GM23338 (cell line): Measurements from ENCODE around the gene BCO1. TPM values are rescaled to one million over a fixed set of nuclear protein-coding genes. Genes with fewer than 3 reads are reported as not detected.

Experiments
- ATAC-seq: fragments of 200-7000 bp; cut with Tn5 transposase; 3 replicates; pipeline ENCODE4 v1.9.1; 2020
- DNase-seq: peaks from one replicate; pipeline ENCODE4 v3.0.0-alpha.2; 2015; ENCODE audit warnings: low spot score
- H2AFZ ChIP-seq: fragments of 200-600 bp; sonication (generic); 2 replicates; pipeline ENCODE4 v1.8.0; 2016; ENCODE audit warnings: antibody characterized with exemption, mild to moderate bottlenecking, moderate library complexity
- H3F3A ChIP-seq: fragments of 200-600 bp; sonication (generic); replicated peaks from 2 replicates; pipeline ENCODE4 v1.8.0; 2017; ENCODE audit warnings: antibody characterized with exemption, mixed run types, low read depth
- H3K27ac ChIP-seq: fragments of 200-600 bp; sonication (generic); 2 replicates; pipeline ENCODE4 v1.6.1; 2016; ENCODE audit warnings: low read depth
- H3K27me3 ChIP-seq: fragments of 200-600 bp; sonication (generic); 2 replicates; pipeline ENCODE4 v1.8.0; 2016; ENCODE audit warnings: mild to moderate bottlenecking, mixed run types, moderate library complexity; ENCODE audit not compliant: insufficient read depth
- H3K36me3 ChIP-seq: fragments of 200-600 bp; sonication (generic); 2 replicates; pipeline ENCODE4 v1.8.0; 2016; ENCODE audit warnings: mild to moderate bottlenecking; ENCODE audit not compliant: insufficient read depth
- H3K4me1 ChIP-seq: fragments of 200-600 bp; sonication (generic); 2 replicates; pipeline ENCODE4 v1.8.0; 2016; ENCODE audit warnings: mild to moderate bottlenecking, moderate library complexity; ENCODE audit not compliant: insufficient read depth
- H3K4me2 ChIP-seq: fragments of 200-600 bp; sonication (generic); 2 replicates; pipeline ENCODE4 v1.7.1; 2017; ENCODE audit warnings: mixed run types
- H3K4me3 ChIP-seq: fragments of 200-600 bp; sonication (generic); 2 replicates; pipeline ENCODE4 v1.6.1; 2016; ENCODE audit warnings: mixed run types
- H3K79me2 ChIP-seq: fragments of 200-600 bp; sonication (generic); replicated peaks from 2 replicates; pipeline ENCODE4 v1.8.0; 2017; ENCODE audit warnings: mild to moderate bottlenecking; ENCODE audit not compliant: insufficient read depth
- H3K9me2 ChIP-seq: fragments of 200-600 bp; sonication (generic); 2 replicates; pipeline ENCODE4 v1.8.0; 2017; ENCODE audit not compliant: insufficient read depth
- H4K20me1 ChIP-seq: fragments of 200-600 bp; sonication (generic); replicated peaks from 2 replicates; pipeline ENCODE4 v1.8.0; 2017; ENCODE audit warnings: mild to moderate bottlenecking; ENCODE audit not compliant: insufficient read depth
- H3K27ac Mint-ChIP-seq: 2 replicates; pipeline ENCODE4 v1.8.0; 2020; ENCODE audit warnings: inconsistent platforms, mild to moderate bottlenecking, moderate library complexity, mixed read lengths
- H3K27me3 Mint-ChIP-seq: 3 replicates; pipeline ENCODE4 v1.8.0; 2022; ENCODE audit warnings: low read depth, mild to moderate bottlenecking, moderate library complexity, mixed read lengths, inconsistent platforms; ENCODE audit not compliant: insufficient read depth, poor library complexity
- H3K36me3 Mint-ChIP-seq: 3 replicates; pipeline ENCODE4 v1.8.0; 2021; ENCODE audit warnings: low read depth, mild to moderate bottlenecking, inconsistent platforms, moderate library complexity, mixed read lengths
- H3K4me1 Mint-ChIP-seq: 3 replicates; pipeline ENCODE4 v1.8.0; 2020; ENCODE audit warnings: mild to moderate bottlenecking, inconsistent platforms, mixed read lengths
- H3K4me3 Mint-ChIP-seq: 3 replicates; pipeline ENCODE4 v1.8.0; 2021; ENCODE audit warnings: moderate library complexity, mild to moderate bottlenecking, inconsistent platforms, mixed read lengths
- H3K9me3 Mint-ChIP-seq: 3 replicates; pipeline ENCODE4 v1.8.0; 2020; ENCODE audit warnings: moderate library complexity, mild to moderate bottlenecking, inconsistent platforms, mixed read lengths
- CREB1 ChIP-seq: fragments of 250-450 bp; sonication (Bioruptor Pico); IDR thresholded peaks from 2 replicates; pipeline ENCODE4 v1.5.0; 2020; ENCODE audit warnings: low read depth, mild to moderate bottlenecking, moderate library complexity
- CTCF ChIP-seq, 2 experiments: fragments of 200-600 bp in 1 of 2; sonication (generic) in 1 of 2; conservative IDR thresholded peaks; 2 replicates each; pipeline versions ENCODE4 v1.5.1 to v1.6.1; 2016 to 2017; ENCODE audit warnings: antibody characterized with exemption in 2 of 2, low read depth in 2 of 2, mild to moderate bottlenecking in 2 of 2, moderate library complexity in 1 of 2
- ETS1 ChIP-seq: IDR thresholded peaks from 2 replicates; pipeline ENCODE4 v1.6.1; 2016; ENCODE audit warnings: antibody characterized with exemption
- EZH2 ChIP-seq: fragments of 200-600 bp; sonication (generic); IDR thresholded peaks from one replicate; pipeline ENCODE4 v1.8.0; 2017; ENCODE audit warnings: antibody characterized with exemption, mild to moderate bottlenecking, low read depth; ENCODE audit not compliant: unreplicated experiment
- EZH2phosphoT487 ChIP-seq: fragments of 200-600 bp; sonication (generic); IDR thresholded peaks from one replicate; pipeline ENCODE4 v1.8.1; 2018; ENCODE audit warnings: antibody characterized with exemption; ENCODE audit not compliant: unreplicated experiment
- JUNB ChIP-seq: IDR thresholded peaks from one replicate; pipeline ENCODE4 v1.6.1; 2016; ENCODE audit warnings: antibody characterized with exemption; ENCODE audit not compliant: unreplicated experiment
- NANOG ChIP-seq: IDR thresholded peaks from 2 replicates; pipeline ENCODE4 v1.6.1; 2016; ENCODE audit warnings: antibody characterized with exemption, borderline replicate concordance
- POLR2AphosphoS5 ChIP-seq: IDR thresholded peaks from 2 replicates; pipeline ENCODE4 v1.6.1; 2016; ENCODE audit warnings: antibody characterized with exemption, low read depth
- REST ChIP-seq: IDR thresholded peaks from one replicate; pipeline ENCODE4 v1.6.1; 2018; ENCODE audit warnings: antibody characterized with exemption; ENCODE audit not compliant: unreplicated experiment
- STAT1 ChIP-seq: IDR thresholded peaks from one replicate; pipeline ENCODE4 v1.6.1; 2016; ENCODE audit warnings: antibody characterized with exemption; ENCODE audit not compliant: unreplicated experiment
- ZNF114 ChIP-seq: fragments of 250-450 bp; sonication (Bioruptor Pico); IDR thresholded peaks from 2 replicates; pipeline ENCODE4 v1.5.0; 2020; ENCODE audit warnings: mild to moderate bottlenecking, moderate library complexity
- ZNF331 ChIP-seq: fragments of 250-450 bp; sonication (Bioruptor Pico); IDR thresholded peaks from 2 replicates; pipeline ENCODE4 v1.5.0; 2020; ENCODE audit warnings: low read depth, mild to moderate bottlenecking, moderate library complexity
- ZNF462 ChIP-seq: fragments of 250-450 bp; sonication (Bioruptor Pico); IDR thresholded peaks from 2 replicates; pipeline ENCODE4 v1.5.0; 2020; ENCODE audit warnings: mild to moderate bottlenecking, moderate library complexity
- polyA plus RNA-seq: library from polyadenylated mRNA; unstranded; fragments of >200 nt; fragmentation: Nextera tagmentation; extraction: Ambion mirVana; gene quantifications from 2 replicates; pipeline ENCODE4 v1.2.1, GENCODE V29; 2016
- total RNA-seq: library from RNA; depleted of rRNA; stranded (reverse); fragments of >200 nt; shearing (Covaris generic); gene quantifications from 2 replicates; pipeline ENCODE4 v1.2.3, GENCODE V29; 2014

BCO1 gene
- total and polyA plus RNA-seq, 2 experiments from 2014 or later: 0.28 TPM; not detected in 1

GRCh38 chr16:81313701-81314602 is 75.5 kb downstream of the BCO1 start:
- peak overlapping the region; percentile 91 for H3K4me3 Mint-ChIP-seq
- no peaks in the 10 kb centered on the region for H3F3A ChIP-seq
- peak overlapping the region; percentile 98 for H3K27ac ChIP-seq
- TF ChIP-seq EZH2 (no peak), POLR2AphosphoS5 (no peak), EZH2phosphoT487 (no peak), CREB1 (CRISPR knock-in tag) (no peak), ETS1 (no peak), STAT1 (no peak), CTCF (conservative IDR thresholded peaks at IDR 0.05; ENCODE audit: low read depth in 2 of 2) (no peak), REST (no peak), JUNB (no peak), ZNF331 (no peak), ZNF462 (CRISPR knock-in tag) (no peak), NANOG (no peak), ZNF114 (CRISPR knock-in tag) (no peak)
- H3K9me3 Mint-ChIP-seq: no peaks in the 10 kb centered on the region; the same call in 2 of the 3 replicates
- ATAC-seq (peak; percentile 65), DNase-seq (peak; percentile 94)
- H3K4me1 ChIP-seq: peaks cover 25% of the 10 kb centered on the region
- H3K4me3 ChIP-seq: peak overlapping the region; percentile 80
- H3K36me3 ChIP-seq: no peaks in the 10 kb centered on the region
- peaks cover 15% of the 10 kb centered on the region for H3K27me3 Mint-ChIP-seq
- peak overlapping the region; percentile 98 for H3K4me2 ChIP-seq
- peaks cover 14% of the 10 kb centered on the region for H3K36me3 Mint-ChIP-seq
- peaks cover 77% of the 10 kb centered on the region for H3K79me2 ChIP-seq
- peaks cover 36% of the 10 kb centered on the region for H3K4me1 Mint-ChIP-seq
- H3K9me2 ChIP-seq: no peaks in the 10 kb centered on the region
- H2AFZ ChIP-seq: peak overlapping the region; percentile 2; the same call in 1 of the 2 replicates
- peak overlapping the region; percentile 96 for H3K27ac Mint-ChIP-seq
- peaks cover 5% of the 10 kb centered on the region; the same call in 1 of the 2 replicates for H3K27me3 ChIP-seq
- H4K20me1 ChIP-seq: peaks cover 46% of the 10 kb centered on the region
